Activated CD8-positive, alpha-beta memory T cell treated with anti-CD3 and anti-CD28 coated beads, Interleukin-2, amount 50 U/mL, for 4 hours (primary cell): Measurements from ENCODE around the gene TMEM184B.

ENCODE experiments used
- DNase-seq: peaks from one replicate; pipeline ENCODE4 v3.0.0-alpha.2; 2020

TMEM184B gene

GRCh38 chr22:38305471-38306448 lies 33.0 kb upstream of the TMEM184B start:
- DNase-seq = peak; percentile 43

- DNase-seq = no peak
Measured at GRCh38 chr22:38304526-38304925, 31.7 kb upstream of the TMEM184B start.

- DNase-seq = no peak
Measured at GRCh38 chr22:38303974-38304373, 31.2 kb upstream of the TMEM184B start.

GRCh38 chr22:38302906-38303305 lies 30.1 kb upstream of the TMEM184B start:
- no peak for DNase-seq

GRCh38 chr22:38300946-38301345 lies 28.1 kb upstream of the TMEM184B start:
- DNase-seq = no peak

GRCh38 chr22:38300197-38300945 lies 27.6 kb upstream of the TMEM184B start:
- DNase-seq = no peak

GRCh38 chr22:38299770-38300102 lies 26.9 kb upstream of the TMEM184B start:
- no peak for DNase-seq

GRCh38 chr22:38298312-38299005 lies 25.6 kb upstream of the TMEM184B start:
- DNase-seq = peak; percentile 55

GRCh38 chr22:38296372-38296771 lies 23.6 kb upstream of the TMEM184B start:
- DNase-seq = no peak

- no peak for DNase-seq
Measured at GRCh38 chr22:38295863-38296262, 23.1 kb upstream of the TMEM184B start.

GRCh38 chr22:38295339-38295738 lies 22.5 kb upstream of the TMEM184B start:
- no peak for DNase-seq

GRCh38 chr22:38294193-38294592 lies 21.4 kb upstream of the TMEM184B start:
- no peak for DNase-seq

GRCh38 chr22:38292694-38293093 lies 19.9 kb upstream of the TMEM184B start:
- DNase-seq = no peak

- no peak for DNase-seq
Measured at GRCh38 chr22:38291201-38291777, 18.5 kb upstream of the TMEM184B start.

- no peak for DNase-seq
Measured at GRCh38 chr22:38290347-38290746, 17.5 kb upstream of the TMEM184B start.

- DNase-seq = no peak
Measured at GRCh38 chr22:38289583-38290082, 16.8 kb upstream of the TMEM184B start.

- DNase-seq = no peak
Measured at GRCh38 chr22:38286915-38287669, 14.3 kb upstream of the TMEM184B start.

- DNase-seq = no peak
Measured at GRCh38 chr22:38285018-38285417, 12.2 kb upstream of the TMEM184B start.

- DNase-seq = no peak
Measured at GRCh38 chr22:38284042-38284402, 11.2 kb upstream of the TMEM184B start.

- no peak for DNase-seq
Measured at GRCh38 chr22:38282397-38282796, 9.6 kb upstream of the TMEM184B start.

GRCh38 chr22:38276166-38276565 lies 3.4 kb upstream of the TMEM184B start:
- DNase-seq = no peak
